NCI-H187 treated with DMSO at 0.1 percent for 48 hours (cell line): ENCODE data around the gene RMDN2.

Source experiments
- DNase-seq: peaks from one replicate; lab custom pipeline; 2025; lab: John Stamatoyannopoulos, UW

Gene RMDN2

GRCh38 chr2:38039121-38039910, 114.2 kb downstream of the RMDN2 start:
- no peak for DNase-seq

- no peak for DNase-seq
These were observed 120.7 kb downstream of the RMDN2 start for GRCh38 chr2:38045811-38046210.

GRCh38 chr2:38056216-38056615, 131.1 kb downstream of the RMDN2 start:
- DNase-seq: no peak

- no peak for DNase-seq
These were observed 132.7 kb downstream of the RMDN2 start for GRCh38 chr2:38057651-38058410.

- no peak for DNase-seq
These were observed 135.3 kb downstream of the RMDN2 start for GRCh38 chr2:38060236-38061018.

- DNase-seq: no peak
These were observed 139.9 kb downstream of the RMDN2 start for GRCh38 chr2:38064801-38065501.

GRCh38 chr2:38065502-38066135, 140.5 kb downstream of the RMDN2 start:
- no peak for DNase-seq

GRCh38 chr2:38066421-38067115, 141.5 kb downstream of the RMDN2 start:
- DNase-seq: no peak
